ENCODE data around the gene VMO1. TPM values are rescaled to one million over a fixed set of nuclear protein-coding genes. Genes with fewer than 3 reads are reported as not detected.

VMO1 gene
- total and polyA plus RNA-seq, 2 donors (not counting 3 experiments of a cell fraction or from before 2014, with no cell fraction given) = 0.23 TPM; not detected in 1

GRCh38 chr17:4811471-4811870, 25.3 kb upstream of the VMO1 start:
- Histone ChIP-seq H3K79me2 (ENCODE audit: control insufficient read depth, insufficient read depth, low read length) (no peaks in the 10 kb centered on the region), H3K36me3 (ENCODE audit: control insufficient read depth in 2 of 2, extremely low read depth in 1 of 2, insufficient read depth in 2 of 2, low read length in 2 of 2) (peaks cover 2 to 11% of the 10 kb centered on the region in 2 experiments), H3K4me1 (ENCODE audit: control insufficient read depth, extremely low read depth, insufficient read depth, low read length) (peaks cover 4% of the 10 kb centered on the region), H4K20me1 (replicated peaks; ENCODE audit: control insufficient read depth, extremely low read depth, insufficient read depth, low read length) (no peaks in the 10 kb centered on the region), H3K9ac (replicated peaks; ENCODE audit: extremely low read depth, insufficient read depth, low read length) (no peak overlapping the region), H3K27me3 (ENCODE audit: control insufficient read depth in 2 of 2, insufficient read depth in 2 of 2, low read length in 2 of 2) (no peaks in the 10 kb centered on the region), H3K4me2 (ENCODE audit: insufficient read depth, low read length) (no peak overlapping the region), H3K4me3 (replicated peaks in 1 of 3; ENCODE audit: insufficient read depth in 1 of 3, low read depth in 1 of 3, low read length in 3 of 3) (no peak overlapping the region), H3K9me1 (replicated peaks; ENCODE audit: control insufficient read depth, extremely low read depth, insufficient read depth, low read length) (no peaks in the 10 kb centered on the region), H3K9me3 (replicated peaks; ENCODE audit: control insufficient read depth, insufficient read depth, low read length) (no peaks in the 10 kb centered on the region), H2AFZ (ENCODE audit: low read depth, low read length) (no peak overlapping the region), H3K27ac (ENCODE audit: insufficient read depth, low read depth, low read length) (no peak overlapping the region)
- BruUV-seq (replicated peaks) = no TSS peak
- dilution Hi-C loops (cut with MboI; ENCODE audit: extremely low pct_ligation_motif_present, low sequenced_read_pairs) = no loop called here
- no peak for FAIRE-seq
- TF ChIP-seq EZH2 (IDR thresholded peaks at IDR 0.05; ENCODE audit: borderline replicate concordance, low read depth, low read length, severe bottlenecking) (no peak), MAX (IDR thresholded peaks at IDR 0.05; ENCODE audit: insufficient read depth, insufficient read length) (no peak), MYC (IDR thresholded peaks at IDR 0.05; ENCODE audit: low read depth, low read length) (no peak), GATA2 (IDR thresholded peaks at IDR 0.05; ENCODE audit: insufficient read depth, insufficient read length, low read depth, low read length) (no peak), FOS (IDR thresholded peaks at IDR 0.05; ENCODE audit: borderline replicate concordance, insufficient read depth, low read length) (no peak), POLR2A (IDR thresholded peaks at IDR 0.05; ENCODE audit: low read depth, low read length) (no peak), JUN (IDR thresholded peaks at IDR 0.05; ENCODE audit: borderline replicate concordance, insufficient read depth, insufficient read length, low read depth) (no peak), POLR2AphosphoS5 (IDR thresholded peaks at IDR 0.05; ENCODE audit: insufficient read depth, low read depth, low read length) (no peak), CTCF (IDR thresholded peaks at IDR 0.05; ENCODE audit: extremely low read depth in 1 of 2, insufficient read depth in 1 of 2, low read depth in 1 of 2, low read length in 2 of 2) (no peak)
- DNase-seq (ENCODE audit: low read depth, low spot score) = no peak
- intact Hi-C loops (cut with micrococcal nuclease) = no loop called here
- ChIA-PET CTCF (no interaction called here), POLR2A (no interaction called here)
